Measurements from ENCODE around the gene KRTAP10-5. TPM values are rescaled to one million over a fixed set of nuclear protein-coding genes. Genes with fewer than 3 reads are reported as not detected.

The KRTAP10-5 gene
- total and polyA plus RNA-seq, 9 of the 15 experiments (the other 6 are each of a cell fraction or from before 2014, with no cell fraction given), result not detected

DNA sequence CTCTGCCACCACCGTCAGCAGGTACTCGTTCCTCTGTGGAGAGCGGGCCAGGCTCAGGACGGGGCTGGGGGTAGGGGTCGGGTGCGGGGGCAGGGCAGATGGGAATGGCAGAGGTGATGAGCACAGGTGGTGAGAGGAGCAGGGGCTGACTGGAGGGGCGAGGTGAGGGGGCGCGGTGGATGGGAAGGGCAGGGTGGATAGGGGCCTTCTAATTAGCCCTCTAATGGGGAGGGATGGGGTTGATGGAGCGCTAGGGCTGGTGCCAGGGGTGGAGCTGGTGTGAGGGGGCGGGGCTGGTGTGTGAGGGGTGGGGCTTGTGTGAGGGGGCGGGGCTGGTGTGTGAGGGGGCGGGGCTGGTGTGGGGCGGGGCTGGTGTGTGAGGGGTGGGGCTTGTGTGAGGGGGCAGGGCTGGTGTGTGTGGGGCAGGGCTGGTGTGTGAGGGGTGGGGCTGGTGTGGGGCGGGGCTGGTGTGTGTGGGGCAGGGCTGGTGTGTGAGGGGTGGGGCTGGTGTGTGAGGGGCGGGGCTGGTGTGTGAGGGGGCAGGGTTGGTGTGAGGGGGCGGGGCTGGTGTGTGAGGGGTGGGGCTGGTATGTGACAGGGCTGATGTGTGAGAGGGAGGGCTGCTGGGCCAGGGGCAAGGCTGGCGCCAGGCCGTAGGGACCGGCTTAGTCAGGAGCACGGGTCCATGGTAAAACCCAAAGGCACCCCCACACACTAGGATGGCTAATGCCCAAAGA is 46.3 kb downstream of the KRTAP10-5 start:
- TF ChIP-seq EP300 (IDR thresholded peaks at IDR 0.05; ENCODE audit: low read length) (no peak), VEZF1 (CRISPR knock-in tag; IDR thresholded peaks at IDR 0.05) (peak; percentile 33; the same call in 1 of the 2 replicates), ZNF263 (CRISPR knock-in tag; IDR thresholded peaks at IDR 0.05; ENCODE audit: borderline replicate concordance) (no peak)
- TF ChIP-seq, protein P1, sequence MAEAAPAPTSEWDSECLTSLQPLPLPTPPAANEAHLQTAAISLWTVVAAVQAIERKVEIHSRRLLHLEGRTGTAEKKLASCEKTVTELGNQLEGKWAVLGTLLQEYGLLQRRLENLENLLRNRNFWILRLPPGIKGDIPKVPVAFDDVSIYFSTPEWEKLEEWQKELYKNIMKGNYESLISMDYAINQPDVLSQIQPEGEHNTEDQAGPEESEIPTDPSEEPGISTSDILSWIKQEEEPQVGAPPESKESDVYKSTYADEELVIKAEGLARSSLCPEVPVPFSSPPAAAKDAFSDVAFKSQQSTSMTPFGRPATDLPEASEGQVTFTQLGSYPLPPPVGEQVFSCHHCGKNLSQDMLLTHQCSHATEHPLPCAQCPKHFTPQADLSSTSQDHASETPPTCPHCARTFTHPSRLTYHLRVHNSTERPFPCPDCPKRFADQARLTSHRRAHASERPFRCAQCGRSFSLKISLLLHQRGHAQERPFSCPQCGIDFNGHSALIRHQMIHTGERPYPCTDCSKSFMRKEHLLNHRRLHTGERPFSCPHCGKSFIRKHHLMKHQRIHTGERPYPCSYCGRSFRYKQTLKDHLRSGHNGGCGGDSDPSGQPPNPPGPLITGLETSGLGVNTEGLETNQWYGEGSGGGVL (CRISPR knock-in tag; IDR thresholded peaks at IDR 0.05), result no peak
- Histone ChIP-seq H3K9me3 (replicated peaks; ENCODE audit: control insufficient read depth, insufficient read depth, low read depth, low read length) (no peaks in the 10 kb centered on the region; the same call in 1 of the 2 replicates), H3K4me2 (ENCODE audit: insufficient read depth, low read length) (no peak overlapping the region), H3K4me1 (replicated peaks in 1 of 2; ENCODE audit: control insufficient read depth in 2 of 2, insufficient read depth in 2 of 2, low read length in 2 of 2) (peaks cover 0 to 21% of the 10 kb centered on the region in 2 experiments; a peak in 2 of 5 replicates), H3K9ac (ENCODE audit: insufficient read depth in 1 of 2, low read depth in 2 of 2, low read length in 2 of 2) (no peak overlapping the region), H2AFZ (ENCODE audit: low read depth, low read length) (no peak overlapping the region), H3K27ac (ENCODE audit: extremely low read depth, low read depth, low read length) (no peak overlapping the region), H3K9me1 (ENCODE audit: control insufficient read depth, insufficient read depth, low read length) (no peaks in the 10 kb centered on the region), H3K4me3 (no peak overlapping the region), H3K27me3 (ENCODE audit: control insufficient read depth in 2 of 2, insufficient read depth in 2 of 2, low read length in 2 of 2) (peaks cover 29 to 58% of the 10 kb centered on the region in 2 experiments), H3K79me2 (ENCODE audit: control insufficient read depth, insufficient read depth, low read length) (no peaks in the 10 kb centered on the region), H3K36me3 (ENCODE audit: control insufficient read depth, insufficient read depth, low read length) (no peaks in the 10 kb centered on the region), H4K20me1 (replicated peaks; ENCODE audit: control insufficient read depth, insufficient read depth, low read length) (0 out of 2 replicates have a peak, but pooled peaks cover 10% of the 10 kb centered on the region)
- in situ Hi-C loops (cut with MboI), result no loop called here
- DNase-seq (ENCODE audit: extremely low read depth in 1 of 4, low spot score in 3 of 4), result peak; percentile 18 to 78 (median 78)
- intact Hi-C loops (cut with micrococcal nuclease), result no loop called here
- CTCF ChIA-PET (ENCODE audit: low intra/inter-chr PET ratio), result no interaction called here
- POLR2A ChIA-PET, result interaction anchor here (0.5 to 0.6 kb wide), 2 partner anchors 19 to 132 kb away, joined by 3 read pairs; no protein-coding TSS in a partner anchor
- BruUV-seq (replicated peaks), result no TSS peak
- no peak for FAIRE-seq
- peak; percentile 90 for ATAC-seq
- WGBS (ENCODE audit: insufficient coverage, low coverage, missing lambda C conversion rate), result 40% methylated on average over 13 of the region's 21 CpGs
